Tibial artery (tissue), 4 donors: Measurements from ENCODE around the gene TBK1.

ENCODE experiments used
- DNase-seq, 2 donors: peaks; one replicate each; pipeline ENCODE4 v3.0.0-alpha.2; 2019
- H3K27ac ChIP-seq, 2 donors: fragments of 200-600 bp; sonication (generic) in 1 of 2; 1 replicate in 1 of 2; 2 replicates in 1 of 2; pipeline ENCODE4 v1.5.1; 2018 to 2019; ENCODE audit warnings: mild to moderate bottlenecking in 1 of 2
- H3K27me3 ChIP-seq, 2 donors: fragments of 200-600 bp; sonication (generic) in 1 of 2; one replicate each; pipeline versions ENCODE4 v1.5.1 to v1.6.0; 2016 to 2019
- H3K36me3 ChIP-seq, 3 donors: fragments of 200-600 bp; sonication (generic) in 2 of 3; one replicate each; pipeline ENCODE4 v1.5.1; 2016 to 2019; ENCODE audit warnings: mild to moderate bottlenecking in 2 of 3
- H3K4me1 ChIP-seq, 4 donors: fragments of 200-600 bp; sonication (generic) in 2 of 4; 1 replicate in 3 of 4; 2 replicates in 1 of 4; pipeline ENCODE4 v1.5.1; 2016 to 2019
- H3K4me3 ChIP-seq, 2 donors: fragments of 200-600 bp; sonication (generic) in 1 of 2; 1 replicate in 1 of 2; 2 replicates in 1 of 2; pipeline ENCODE4 v1.5.1; 2018 to 2019; ENCODE audit warnings: mild to moderate bottlenecking in 2 of 2
- H3K9me3 ChIP-seq, 3 donors: fragments of 200-600 bp; sonication (generic) in 1 of 3; one replicate each; pipeline ENCODE4 v1.5.1; 2016 to 2019
- CTCF ChIP-seq, 2 experiments: fragments of 200-600 bp in 1 of 2; fragments of 450-650 bp in 1 of 2; IDR thresholded peaks; one replicate each; pipeline ENCODE4 v1.5.1; 2017 to 2019; ENCODE audit warnings: antibody characterized with exemption in 2 of 2, mild to moderate bottlenecking in 1 of 2, moderate library complexity in 1 of 2
- intact Hi-C: fragments of 100-400 bp; cut with DNase I; formaldehyde crosslinking; loops from one replicate; pipeline ENCODE4 v1.15.0; 2023; ENCODE audit warnings: low total_unique reads

The TBK1 gene

GRCh38 chr12:64494998-64495729 is 43.2 kb downstream of the TBK1 start:
- no peak for TF ChIP-seq CTCF (IDR thresholded peaks at IDR 0.05)
- H3K4me1 ChIP-seq = no peaks in the 10 kb centered on the region
- H3K27ac ChIP-seq = no peak overlapping the region
- H3K4me3 ChIP-seq = no peak overlapping the region
- H3K27me3 ChIP-seq = no peaks in the 10 kb centered on the region
- intact Hi-C loops = no loop called here
- H3K9me3 ChIP-seq = no peaks in the 10 kb centered on the region
- H3K36me3 ChIP-seq = peaks cover 74 to 95% (median 83%) of the 10 kb centered on the region in 3 donors
- DNase-seq = no peak

- Histone ChIP-seq H3K4me3 (no peak overlapping the region), H3K9me3 (no peaks in the 10 kb centered on the region), H3K4me1 (no peaks in the 10 kb centered on the region), H3K27ac (no peak overlapping the region), H3K27me3 (no peaks in the 10 kb centered on the region), H3K36me3 (peaks cover 67 to 85% (median 80%) of the 10 kb centered on the region in 3 donors)
- TF ChIP-seq CTCF (IDR thresholded peaks at IDR 0.05) = no peak
- DNase-seq = no peak
- intact Hi-C loops = no loop called here
Observed at GRCh38 chr12:64496839-64497400, 45.0 kb downstream of the TBK1 start.

GRCh38 chr12:64497484-64497883 is 45.6 kb downstream of the TBK1 start:
- Histone ChIP-seq H3K36me3 (peaks cover 70 to 85% (median 74%) of the 10 kb centered on the region in 3 donors), H3K4me3 (no peak overlapping the region), H3K27ac (no peak overlapping the region), H3K4me1 (no peaks in the 10 kb centered on the region), H3K9me3 (no peaks in the 10 kb centered on the region), H3K27me3 (no peaks in the 10 kb centered on the region)
- intact Hi-C loops = no loop called here
- no peak for DNase-seq
- TF ChIP-seq CTCF (IDR thresholded peaks at IDR 0.05) = no peak

GRCh38 chr12:64497903-64498302 is 46.0 kb downstream of the TBK1 start:
- peaks cover 70 to 80% (median 70%) of the 10 kb centered on the region in 3 donors for H3K36me3 ChIP-seq
- intact Hi-C loops = no loop called here
- no peak overlapping the region for H3K4me3 ChIP-seq
- no peaks in the 10 kb centered on the region for H3K27me3 ChIP-seq
- H3K4me1 ChIP-seq = no peaks in the 10 kb centered on the region
- no peaks in the 10 kb centered on the region for H3K9me3 ChIP-seq
- H3K27ac ChIP-seq = no peak overlapping the region
- no peak for TF ChIP-seq CTCF (IDR thresholded peaks at IDR 0.05)
- DNase-seq = no peak

GRCh38 chr12:64500394-64500793 is 48.5 kb downstream of the TBK1 start:
- no peak for TF ChIP-seq CTCF (IDR thresholded peaks at IDR 0.05)
- Histone ChIP-seq H3K4me3 (no peak overlapping the region), H3K27ac (no peak overlapping the region), H3K4me1 (no peaks in the 10 kb centered on the region), H3K36me3 (peaks cover 46 to 62% (median 56%) of the 10 kb centered on the region in 3 donors), H3K9me3 (no peaks in the 10 kb centered on the region), H3K27me3 (no peaks in the 10 kb centered on the region)
- intact Hi-C loops = no loop called here
- no peak for DNase-seq
